ENCODE results near the gene DCAF6.

Gene DCAF6

DNA sequence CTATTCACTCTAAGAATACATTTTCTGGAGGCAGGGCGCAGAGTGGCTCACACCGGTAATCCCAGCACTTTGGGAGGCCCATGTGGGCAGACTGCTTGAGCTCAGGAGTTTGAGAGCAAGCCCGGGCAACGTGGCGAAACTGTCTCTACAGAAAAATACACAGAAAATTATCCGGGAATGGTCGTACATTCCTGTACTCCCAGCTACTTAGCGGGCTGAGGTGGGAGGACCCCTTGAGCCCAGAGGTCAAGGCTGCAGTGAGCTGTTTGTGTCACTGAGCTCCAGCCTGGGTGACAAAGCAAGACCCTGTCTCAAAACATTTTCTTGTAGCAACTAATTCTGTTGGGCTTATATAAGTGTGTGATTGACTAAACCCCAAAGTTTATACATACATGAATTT is 169.8 kb downstream of the DCAF6 start:
- DNase-seq (ENCODE audit: low read depth): no peak
- no peak overlapping the region for H3K4me3 ChIP-seq (ENCODE audit: low read length)
- TF ChIP-seq, protein P1, sequence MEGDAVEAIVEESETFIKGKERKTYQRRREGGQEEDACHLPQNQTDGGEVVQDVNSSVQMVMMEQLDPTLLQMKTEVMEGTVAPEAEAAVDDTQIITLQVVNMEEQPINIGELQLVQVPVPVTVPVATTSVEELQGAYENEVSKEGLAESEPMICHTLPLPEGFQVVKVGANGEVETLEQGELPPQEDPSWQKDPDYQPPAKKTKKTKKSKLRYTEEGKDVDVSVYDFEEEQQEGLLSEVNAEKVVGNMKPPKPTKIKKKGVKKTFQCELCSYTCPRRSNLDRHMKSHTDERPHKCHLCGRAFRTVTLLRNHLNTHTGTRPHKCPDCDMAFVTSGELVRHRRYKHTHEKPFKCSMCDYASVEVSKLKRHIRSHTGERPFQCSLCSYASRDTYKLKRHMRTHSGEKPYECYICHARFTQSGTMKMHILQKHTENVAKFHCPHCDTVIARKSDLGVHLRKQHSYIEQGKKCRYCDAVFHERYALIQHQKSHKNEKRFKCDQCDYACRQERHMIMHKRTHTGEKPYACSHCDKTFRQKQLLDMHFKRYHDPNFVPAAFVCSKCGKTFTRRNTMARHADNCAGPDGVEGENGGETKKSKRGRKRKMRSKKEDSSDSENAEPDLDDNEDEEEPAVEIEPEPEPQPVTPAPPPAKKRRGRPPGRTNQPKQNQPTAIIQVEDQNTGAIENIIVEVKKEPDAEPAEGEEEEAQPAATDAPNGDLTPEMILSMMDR (conservative IDR thresholded peaks at IDR 0.05; ENCODE audit: low read depth, low read length): no peak

GRCh38 chr1:168110896-168111545 is 174.5 kb downstream of the DCAF6 start:
- no peak for DNase-seq (ENCODE audit: low read depth)

GRCh38 chr1:168112673-168113305 is 176.3 kb downstream of the DCAF6 start:
- peak; percentile 68 for DNase-seq (ENCODE audit: low read depth)
- no peak overlapping the region for H3K4me3 ChIP-seq (ENCODE audit: low read length)
- TF ChIP-seq, protein P1 (conservative IDR thresholded peaks at IDR 0.05; ENCODE audit: low read depth, low read length): no peak

More at GRCh38 chr1:168110896-168111545, 174.5 kb downstream of the DCAF6 start:
- no peak overlapping the region for H3K4me3 ChIP-seq (ENCODE audit: low read length)
- TF ChIP-seq, protein P1 (conservative IDR thresholded peaks at IDR 0.05; ENCODE audit: low read depth, low read length): no peak

- no peak overlapping the region for H3K4me3 ChIP-seq (ENCODE audit: low read length)
- no peak for DNase-seq (ENCODE audit: low read depth)
- TF ChIP-seq, protein P1 (conservative IDR thresholded peaks at IDR 0.05; ENCODE audit: low read depth, low read length): no peak
Observed at GRCh38 chr1:168114845-168115244, 178.4 kb downstream of the DCAF6 start.

GRCh38 chr1:168116327-168116799 is 179.9 kb downstream of the DCAF6 start:
- no peak for DNase-seq (ENCODE audit: low read depth)
- TF ChIP-seq, protein P1 (conservative IDR thresholded peaks at IDR 0.05; ENCODE audit: low read depth, low read length): no peak
- no peak overlapping the region for H3K4me3 ChIP-seq (ENCODE audit: low read length)

GRCh38 chr1:168119750-168120149 is 183.3 kb downstream of the DCAF6 start:
- DNase-seq (ENCODE audit: low read depth): no peak
- TF ChIP-seq, protein P1 (conservative IDR thresholded peaks at IDR 0.05; ENCODE audit: low read depth, low read length): no peak
- no peak overlapping the region for H3K4me3 ChIP-seq (ENCODE audit: low read length)
